Stomach (tissue), 4 donors: Measurements from ENCODE around the gene MAP2K2.

ENCODE experiments used
- CTCF ChIP-seq, 7 experiments: fragments of 450-650 bp in 4 of 7; fragments of 200-600 bp in 3 of 7; sonication (generic) in 3 of 7; IDR thresholded peaks; one replicate each; pipeline ENCODE4 v1.5.1; 2016 to 2019; ENCODE audit warnings: antibody characterized with exemption in 7 of 7, control low read depth in 2 of 7, mild to moderate bottlenecking in 1 of 7
- EP300 ChIP-seq: sonication (generic); formaldehyde crosslinking; IDR thresholded peaks from one replicate; pipeline ENCODE4 v1.6.1; 2017; ENCODE audit warnings: antibody characterized with exemption
- POLR2A ChIP-seq, 4 donors: fragments of 450-650 bp; IDR thresholded peaks; one replicate each; pipeline ENCODE4 v1.6.1; 2016; ENCODE audit warnings: antibody characterized with exemption in 4 of 4, control low read depth in 2 of 4, mild to moderate bottlenecking in 1 of 4, moderate library complexity in 1 of 4

- TF ChIP-seq POLR2A (IDR thresholded peaks at IDR 0.05): no peak
- no peak for TF ChIP-seq EP300
- TF ChIP-seq CTCF (IDR thresholded peaks at IDR 0.05): no peak
Observed at GRCh38 chr19:4103080-4103433, 20.9 kb downstream of the MAP2K2 start.
